HG03342 (cell line): ENCODE results near the gene NKD1.

Experiments used
- ATAC-seq: cut with Tn5 transposase; IDR thresholded peaks from one replicate; pipeline ENCODE4 v1.9.1; 2021; ENCODE audit warnings: mild to moderate bottlenecking, moderate library complexity; ENCODE audit not compliant: unreplicated experiment

NKD1 gene

GRCh38 chr16:50640391-50640790 lies 92.2 kb downstream of the NKD1 start:
- ATAC-seq, result no peak

GRCh38 chr16:50640919-50641817 lies 93.0 kb downstream of the NKD1 start:
- ATAC-seq, result no peak

- no peak for ATAC-seq
Observed at GRCh38 chr16:50641818-50642187, 93.6 kb downstream of the NKD1 start.

GRCh38 chr16:50642349-50642748 lies 94.2 kb downstream of the NKD1 start:
- no peak for ATAC-seq

GRCh38 chr16:50643192-50643591 lies 95.0 kb downstream of the NKD1 start:
- no peak for ATAC-seq

- ATAC-seq, result no peak
Observed at GRCh38 chr16:50644245-50644644, 96.0 kb downstream of the NKD1 start.

GRCh38 chr16:50644729-50645128 lies 96.5 kb downstream of the NKD1 start:
- ATAC-seq, result no peak

- no peak for ATAC-seq
Observed at GRCh38 chr16:50645563-50646220, 97.5 kb downstream of the NKD1 start.

- no peak for ATAC-seq
Observed at GRCh38 chr16:50646345-50646744, 98.1 kb downstream of the NKD1 start.

- ATAC-seq, result no peak
Observed at GRCh38 chr16:50651835-50652438, 103.7 kb downstream of the NKD1 start.

GRCh38 chr16:50652836-50653425 lies 104.7 kb downstream of the NKD1 start:
- no peak for ATAC-seq

GRCh38 chr16:50653633-50654519 lies 105.7 kb downstream of the NKD1 start:
- no peak for ATAC-seq

GRCh38 chr16:50655558-50656055 lies 107.4 kb downstream of the NKD1 start:
- ATAC-seq, result no peak

GRCh38 chr16:50657241-50657640 lies 109.0 kb downstream of the NKD1 start:
- ATAC-seq, result no peak

- ATAC-seq, result no peak
Observed at GRCh38 chr16:50659806-50660205, 111.6 kb downstream of the NKD1 start.

GRCh38 chr16:50662306-50662940 lies 114.2 kb downstream of the NKD1 start:
- no peak for ATAC-seq

GRCh38 chr16:50664270-50664669 lies 116.1 kb downstream of the NKD1 start:
- no peak for ATAC-seq

- ATAC-seq, result no peak
Observed at GRCh38 chr16:50665128-50665878, 117.1 kb downstream of the NKD1 start.
